Islet precursor cell (in vitro differentiated cells): Measurements from ENCODE around the gene CPO.
"Not testable (repeated sequence)": the region's sequence is repeated elsewhere in the genome, so short reads cannot be mapped to it uniquely, and the experiment has no call there.

Experiments used
- DNase-seq: peaks from one replicate; pipeline ENCODE4 v3.0.0-alpha.2; 2018

The CPO gene, protein sequence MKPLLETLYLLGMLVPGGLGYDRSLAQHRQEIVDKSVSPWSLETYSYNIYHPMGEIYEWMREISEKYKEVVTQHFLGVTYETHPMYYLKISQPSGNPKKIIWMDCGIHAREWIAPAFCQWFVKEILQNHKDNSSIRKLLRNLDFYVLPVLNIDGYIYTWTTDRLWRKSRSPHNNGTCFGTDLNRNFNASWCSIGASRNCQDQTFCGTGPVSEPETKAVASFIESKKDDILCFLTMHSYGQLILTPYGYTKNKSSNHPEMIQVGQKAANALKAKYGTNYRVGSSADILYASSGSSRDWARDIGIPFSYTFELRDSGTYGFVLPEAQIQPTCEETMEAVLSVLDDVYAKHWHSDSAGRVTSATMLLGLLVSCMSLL

DNA sequence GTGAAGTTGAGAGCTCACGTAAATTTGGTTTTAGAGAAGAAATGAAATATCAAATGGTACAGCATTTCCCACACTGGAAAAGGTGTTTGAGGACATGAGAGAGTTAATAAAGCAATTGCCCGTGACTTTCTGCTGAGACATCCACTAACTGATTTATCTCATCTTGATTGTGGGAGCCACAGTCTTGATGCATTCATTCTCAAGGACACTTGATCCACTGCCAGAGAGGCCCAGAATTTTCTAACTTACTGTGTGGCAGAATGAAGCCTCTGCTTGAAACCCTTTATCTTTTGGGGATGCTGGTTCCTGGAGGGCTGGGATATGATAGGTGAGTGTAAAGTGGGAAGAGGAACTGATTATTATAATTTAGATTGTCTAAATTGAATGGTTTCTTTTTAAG, at the start of gene CPO:
Gene CPO, plus strand, starts transcription at position 179 of the 400 bp plus-strand sequence. Its CDS starts 82 bp downstream, at position 261.
- DNase-seq: no peak

DNA sequence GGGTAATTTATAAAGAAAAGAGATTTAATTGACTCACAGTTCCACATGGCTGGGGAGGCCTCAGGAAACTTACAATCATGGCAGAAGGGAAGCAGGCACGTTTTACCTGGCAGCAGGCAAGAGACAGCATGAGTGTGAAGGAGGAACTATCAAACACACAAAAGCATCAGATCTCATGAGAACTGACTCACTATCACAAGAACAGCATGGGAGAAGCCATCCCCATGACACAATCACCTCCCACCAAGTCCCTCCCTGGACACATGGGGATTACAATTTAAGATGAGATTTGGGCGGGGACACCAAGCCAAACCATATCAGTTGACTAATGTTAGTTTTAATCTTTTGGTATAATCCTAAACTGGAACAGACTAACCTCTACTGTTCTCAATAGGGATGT, 49.1 kb upstream of the CPO start:
- no peak for DNase-seq

DNA sequence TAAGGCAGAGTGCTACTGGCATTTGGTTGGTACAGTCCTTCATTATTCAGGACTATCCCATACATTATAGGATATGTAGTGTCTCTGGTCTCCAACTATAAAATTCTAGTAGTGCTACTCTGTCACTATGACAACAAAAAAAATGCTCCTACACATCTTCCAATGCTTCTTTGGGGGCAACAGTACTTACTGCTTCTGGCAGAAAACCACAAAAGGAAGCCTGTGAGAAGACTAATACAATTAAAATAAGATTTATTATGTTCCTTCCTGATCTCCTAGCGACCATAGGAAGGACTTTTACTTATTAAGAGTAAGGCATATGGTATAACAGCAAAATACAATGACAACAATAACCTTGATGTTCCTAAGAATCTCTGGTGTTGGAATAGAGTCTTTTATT, 48.4 kb upstream of the CPO start:
- DNase-seq: no peak

DNA sequence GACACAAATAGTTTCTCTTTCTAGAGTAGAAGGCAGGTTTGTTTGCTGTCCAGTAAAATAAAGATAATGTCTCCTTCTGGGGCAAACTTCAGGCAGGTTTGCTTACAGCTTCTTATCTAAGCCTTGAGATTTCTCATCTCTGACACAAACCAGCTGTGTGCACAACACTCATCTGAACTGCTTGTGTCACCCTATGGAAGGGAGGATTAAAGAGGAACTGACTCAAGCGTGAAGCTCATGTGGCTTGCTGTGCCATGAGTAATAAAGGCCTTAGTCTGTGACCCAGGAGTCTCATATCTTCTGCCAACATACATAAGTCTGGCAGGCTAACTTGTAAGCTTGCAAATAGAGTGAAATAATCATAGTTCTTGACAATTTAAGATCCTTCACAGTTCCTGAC, 24.2 kb upstream of the CPO start:
- DNase-seq: no peak

DNA sequence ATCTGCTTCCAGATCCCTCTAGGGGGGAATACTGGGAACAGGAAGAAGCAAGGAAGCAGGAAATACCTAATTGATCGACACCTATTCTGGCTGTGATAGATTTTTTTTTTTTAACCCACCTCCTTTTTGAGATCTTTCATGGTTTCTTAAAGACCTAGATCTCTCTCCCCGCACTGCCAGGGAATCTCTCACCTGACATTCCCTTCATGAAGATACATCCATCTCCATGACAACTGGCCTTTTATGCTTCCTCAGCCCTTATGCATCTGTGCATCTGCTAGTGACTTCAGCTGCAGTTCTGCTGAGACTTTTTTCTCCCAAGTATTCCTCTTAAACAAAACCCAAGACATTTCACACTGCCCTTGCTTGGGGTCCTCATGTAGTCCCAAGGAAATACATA, 21.1 kb upstream of the CPO start:
- DNase-seq: no peak

DNA sequence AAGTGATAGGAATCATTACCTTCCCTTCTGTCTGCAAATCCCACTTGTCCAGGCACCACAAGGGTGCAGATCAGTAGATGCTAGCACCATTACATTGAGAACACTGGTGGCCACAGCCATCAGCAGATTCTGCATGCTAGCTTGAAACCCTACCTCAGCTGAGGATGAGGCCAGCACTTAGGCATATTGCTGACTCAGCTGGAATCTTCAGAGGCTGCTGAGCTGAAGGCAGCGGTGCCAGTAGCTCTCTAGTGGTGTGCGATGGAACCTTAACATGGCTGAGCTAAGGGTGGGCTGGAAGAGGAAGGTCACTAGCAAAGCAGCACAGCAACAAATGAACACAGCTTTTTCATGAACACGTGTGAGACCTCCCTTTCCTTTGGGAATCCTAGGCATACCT, 19.0 kb upstream of the CPO start:
- no peak for DNase-seq

DNA sequence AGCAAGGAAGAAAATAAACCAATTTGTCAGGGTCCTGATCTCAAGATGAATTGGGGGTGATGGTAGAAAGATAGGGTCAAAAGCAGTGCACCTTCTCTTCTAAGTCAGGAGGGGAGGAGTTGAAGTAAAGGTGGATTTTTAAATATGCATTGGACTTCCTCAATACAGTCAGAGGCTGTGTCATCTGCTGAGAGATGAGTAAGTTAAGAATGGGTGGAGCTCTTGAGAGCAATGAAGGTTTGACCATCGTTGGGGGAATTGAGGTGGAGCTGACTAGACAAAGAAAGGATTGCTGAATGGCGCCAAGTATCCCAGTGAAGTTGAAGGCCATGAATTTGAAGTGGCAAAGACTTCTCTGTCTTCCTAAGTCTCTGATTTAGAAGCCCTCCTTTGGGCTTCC, 18.4 kb upstream of the CPO start:
- no peak for DNase-seq

DNA sequence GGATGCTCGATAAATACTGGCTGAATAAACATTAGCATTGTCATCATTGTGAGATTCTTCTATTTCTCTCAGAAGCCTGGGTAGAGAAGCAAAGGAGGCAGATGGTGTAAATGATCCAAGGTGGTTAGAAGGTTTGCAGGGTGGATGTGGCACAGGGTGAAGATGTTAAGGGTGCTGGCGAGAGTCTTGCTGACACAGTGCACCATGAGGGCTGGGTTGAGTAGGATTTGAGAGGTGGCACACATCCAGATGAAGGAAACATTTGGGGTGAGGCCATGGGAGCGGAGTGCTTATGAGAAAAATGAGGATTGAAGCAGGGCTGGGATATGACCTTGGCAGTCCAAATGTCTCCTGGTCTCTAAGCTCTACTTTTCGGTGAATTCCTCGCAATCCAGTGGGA, 17.8 kb upstream of the CPO start:
- DNase-seq: no peak

DNA sequence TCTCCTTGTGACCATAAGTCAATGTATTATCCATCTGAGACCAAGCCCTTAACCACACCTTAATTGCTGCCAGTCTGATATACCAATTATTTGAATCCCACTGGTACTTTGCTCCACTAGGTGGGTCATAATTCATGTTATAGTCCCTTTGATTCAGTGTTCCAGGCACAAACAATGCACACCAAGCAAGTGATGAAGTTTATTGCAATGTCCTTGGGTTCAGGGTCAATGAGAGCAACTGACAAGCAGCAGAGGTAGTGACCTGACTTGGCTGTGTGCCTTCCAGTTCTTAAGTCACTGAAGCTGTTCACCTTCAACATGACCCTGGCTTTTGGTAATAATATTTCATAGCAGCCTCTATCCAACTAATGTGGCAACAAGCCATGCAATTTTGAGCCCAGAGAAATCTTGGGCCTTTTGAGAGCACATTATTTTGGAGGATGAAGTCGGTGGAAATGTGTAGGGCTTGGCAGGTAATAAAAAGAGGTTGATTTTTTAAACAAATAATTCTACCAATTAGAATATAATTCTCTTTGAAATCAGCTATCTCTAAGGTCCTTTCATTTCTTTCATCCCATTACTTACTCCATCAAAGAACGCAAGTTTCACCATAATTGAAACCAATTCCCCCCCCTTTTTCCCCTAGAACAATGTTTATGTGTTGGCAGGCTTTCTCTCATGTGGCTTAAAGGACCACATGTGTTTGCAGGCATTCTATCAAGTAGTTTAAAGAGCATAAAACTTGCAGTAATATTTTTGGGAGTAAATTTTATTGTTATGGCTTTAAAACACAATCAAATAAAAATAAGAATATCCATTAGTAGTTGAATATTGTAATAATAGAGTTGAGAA, 3.1 kb upstream of the CPO start:
- DNase-seq: no peak

DNA sequence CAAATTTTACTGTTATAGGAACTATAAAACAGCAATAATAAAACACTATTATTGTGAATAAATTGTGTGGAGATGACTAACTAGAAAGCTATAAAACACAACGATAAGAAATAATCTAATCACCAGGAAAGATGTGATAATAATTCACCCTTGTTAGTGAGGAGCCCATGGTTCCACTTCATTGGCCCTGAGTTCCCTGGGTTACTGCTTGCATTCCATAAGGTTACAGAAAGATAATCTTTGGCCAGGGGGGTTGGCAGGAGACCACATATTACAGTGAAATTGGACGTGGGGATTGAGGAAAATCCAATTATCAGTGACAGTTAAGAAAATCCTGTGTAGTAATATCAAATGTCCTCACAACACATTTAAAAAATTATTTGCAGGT, 2.5 kb upstream of the CPO start:
- DNase-seq: no peak

DNA sequence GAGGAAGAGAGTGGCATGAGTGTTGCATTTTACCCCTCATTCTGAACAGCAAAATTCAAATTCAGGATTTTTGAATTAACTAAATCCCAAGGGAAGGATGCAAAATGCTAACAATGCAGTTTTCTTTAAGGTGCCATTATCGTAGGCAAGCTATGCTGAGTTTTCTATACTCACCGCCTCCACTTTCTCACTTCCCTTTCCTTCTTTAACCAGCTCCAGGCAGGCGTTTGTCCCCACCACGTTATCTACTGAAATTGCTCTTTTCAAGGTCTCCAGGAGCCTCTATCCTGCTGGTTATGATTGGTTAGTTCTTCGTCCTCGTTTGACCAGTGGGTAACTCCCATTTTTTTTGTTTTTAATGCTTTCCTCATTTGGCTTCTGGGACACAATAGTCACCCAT, 1.8 kb upstream of the CPO start:
- DNase-seq: no peak

DNA sequence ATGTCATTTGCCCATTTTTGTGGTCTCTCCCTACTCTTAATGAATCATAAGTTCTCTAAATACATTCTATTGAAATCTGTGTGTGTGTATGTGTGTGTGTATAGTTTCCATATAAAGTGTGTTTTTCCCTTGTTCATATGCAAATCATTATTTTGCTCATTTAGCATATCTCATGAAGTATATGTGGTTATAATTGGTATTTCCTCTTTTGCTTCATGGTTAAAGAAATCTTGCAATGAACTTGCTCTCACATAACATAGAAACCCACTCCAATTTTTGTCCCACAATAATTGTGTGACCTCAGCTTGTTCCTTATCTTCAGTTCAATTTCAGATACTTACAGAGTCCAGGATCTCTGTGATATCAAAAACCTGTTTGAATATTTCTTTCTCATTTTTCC, 1.2 kb downstream of the CPO start:
- DNase-seq: no peak

DNA sequence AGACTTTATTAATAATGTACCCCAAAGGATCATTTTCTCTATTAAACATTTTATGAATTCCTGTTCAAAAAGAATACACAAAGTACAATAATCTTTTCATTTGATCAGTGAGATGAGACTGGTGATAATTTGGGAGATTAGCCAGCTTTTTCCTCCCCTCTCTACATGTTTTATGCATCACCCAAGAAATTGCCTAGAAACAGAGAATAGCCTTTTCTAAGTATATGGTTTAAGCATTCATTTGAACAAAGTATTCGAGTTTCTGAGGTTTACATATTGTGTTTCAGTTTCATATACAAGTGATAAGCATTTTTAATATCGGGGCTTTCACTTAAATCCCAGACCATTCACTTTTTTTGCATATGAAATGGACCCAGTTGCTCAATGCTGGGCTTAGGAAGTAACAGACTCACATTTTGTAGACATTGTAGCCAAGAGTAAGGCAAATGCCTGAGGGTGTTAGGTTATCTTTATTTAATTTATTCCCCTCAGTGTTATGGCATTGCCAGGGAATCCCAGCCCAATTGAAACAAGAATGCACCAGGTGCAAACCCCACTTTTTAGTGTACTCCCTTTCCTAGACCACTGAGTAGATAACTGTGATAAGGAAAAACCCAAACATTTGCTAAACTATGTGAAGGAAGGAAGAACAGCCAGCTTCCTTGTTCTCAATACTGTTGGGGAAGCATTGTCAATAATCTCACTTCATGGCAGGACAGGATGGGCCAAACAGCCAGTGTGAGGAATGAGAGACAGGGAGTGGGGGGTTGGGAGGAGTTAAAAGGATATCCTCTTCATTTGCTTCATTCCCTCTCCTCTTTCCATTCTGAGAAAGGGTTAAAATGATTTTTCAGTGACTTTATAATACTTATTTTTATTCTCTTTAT, 3.5 kb downstream of the CPO start:
- no peak for DNase-seq

DNA sequence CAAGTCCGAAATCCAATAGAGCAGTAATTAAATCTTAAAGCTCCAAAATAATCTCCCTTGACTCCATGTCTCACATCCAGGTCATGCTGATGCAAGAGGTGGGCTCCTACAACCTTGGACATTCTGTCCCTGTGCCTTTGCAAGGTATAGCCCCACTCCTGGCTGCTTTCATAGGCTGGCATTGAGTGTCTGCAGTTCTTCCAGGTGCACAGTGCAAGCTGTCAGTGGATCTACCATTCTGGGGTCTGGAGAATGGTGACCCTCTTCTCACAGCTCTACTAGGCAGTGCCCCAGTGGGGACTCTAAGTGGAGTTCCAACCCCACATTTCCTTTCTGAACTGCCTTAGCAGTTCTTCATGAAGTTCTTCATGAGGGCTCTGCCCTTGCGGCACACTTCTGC, 14.1 kb downstream of the CPO start:
- not testable (repeated sequence) for DNase-seq

DNA sequence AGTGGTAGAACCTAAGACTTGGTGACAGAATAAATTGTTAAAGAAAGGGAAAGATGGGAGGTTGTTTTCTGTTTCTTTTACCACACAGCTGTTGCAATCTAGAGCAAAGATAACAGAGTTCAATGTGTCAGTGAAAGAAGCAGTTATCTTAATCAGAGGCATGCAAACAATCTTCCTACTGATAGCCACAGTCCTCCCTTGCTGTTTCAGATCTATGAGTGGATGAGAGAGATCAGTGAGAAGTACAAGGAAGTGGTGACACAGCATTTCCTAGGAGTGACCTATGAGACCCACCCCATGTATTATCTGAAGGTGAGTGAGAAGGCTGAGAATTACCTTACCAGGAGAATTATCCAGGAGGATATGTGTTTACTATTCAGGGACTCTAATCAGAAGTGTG, 15.9 kb downstream of the CPO start:
- no peak for DNase-seq

DNA sequence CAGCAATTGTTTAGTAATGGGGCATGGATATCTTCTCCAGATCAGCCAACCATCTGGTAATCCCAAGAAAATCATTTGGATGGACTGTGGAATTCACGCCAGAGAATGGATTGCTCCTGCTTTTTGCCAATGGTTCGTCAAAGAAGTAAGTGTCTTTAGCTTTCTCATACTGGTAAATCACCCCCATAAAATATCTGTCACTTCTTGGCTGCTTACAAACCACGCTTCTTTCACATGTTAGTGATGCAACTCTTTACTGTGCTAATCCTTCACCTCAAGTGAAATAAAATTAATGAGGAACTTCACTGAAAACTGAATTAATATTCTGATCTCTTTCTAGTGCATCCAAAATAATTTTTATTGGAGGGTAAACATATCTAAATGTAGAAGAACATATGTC, 18.9 kb downstream of the CPO start:
- DNase-seq: no peak

DNA sequence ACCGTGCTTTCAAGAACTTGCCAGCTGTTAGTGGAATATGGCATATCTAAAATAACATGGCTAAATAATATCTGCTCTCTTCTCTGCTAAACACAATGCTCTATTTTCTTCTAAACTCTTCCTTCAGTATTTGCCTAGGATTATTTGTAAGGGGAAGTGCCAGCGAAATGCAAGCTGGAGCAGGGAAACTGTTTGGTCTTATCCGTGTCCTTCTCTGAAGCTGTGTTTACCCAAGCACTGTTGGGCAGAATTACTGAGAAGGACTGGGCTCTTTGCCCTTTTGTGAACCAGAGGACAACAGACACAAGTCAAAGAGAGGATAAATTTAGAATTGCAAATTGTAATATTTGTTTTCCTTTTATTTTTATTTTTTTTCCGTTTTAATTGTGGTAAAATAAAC, 23.6 kb downstream of the CPO start:
- DNase-seq: no peak

DNA sequence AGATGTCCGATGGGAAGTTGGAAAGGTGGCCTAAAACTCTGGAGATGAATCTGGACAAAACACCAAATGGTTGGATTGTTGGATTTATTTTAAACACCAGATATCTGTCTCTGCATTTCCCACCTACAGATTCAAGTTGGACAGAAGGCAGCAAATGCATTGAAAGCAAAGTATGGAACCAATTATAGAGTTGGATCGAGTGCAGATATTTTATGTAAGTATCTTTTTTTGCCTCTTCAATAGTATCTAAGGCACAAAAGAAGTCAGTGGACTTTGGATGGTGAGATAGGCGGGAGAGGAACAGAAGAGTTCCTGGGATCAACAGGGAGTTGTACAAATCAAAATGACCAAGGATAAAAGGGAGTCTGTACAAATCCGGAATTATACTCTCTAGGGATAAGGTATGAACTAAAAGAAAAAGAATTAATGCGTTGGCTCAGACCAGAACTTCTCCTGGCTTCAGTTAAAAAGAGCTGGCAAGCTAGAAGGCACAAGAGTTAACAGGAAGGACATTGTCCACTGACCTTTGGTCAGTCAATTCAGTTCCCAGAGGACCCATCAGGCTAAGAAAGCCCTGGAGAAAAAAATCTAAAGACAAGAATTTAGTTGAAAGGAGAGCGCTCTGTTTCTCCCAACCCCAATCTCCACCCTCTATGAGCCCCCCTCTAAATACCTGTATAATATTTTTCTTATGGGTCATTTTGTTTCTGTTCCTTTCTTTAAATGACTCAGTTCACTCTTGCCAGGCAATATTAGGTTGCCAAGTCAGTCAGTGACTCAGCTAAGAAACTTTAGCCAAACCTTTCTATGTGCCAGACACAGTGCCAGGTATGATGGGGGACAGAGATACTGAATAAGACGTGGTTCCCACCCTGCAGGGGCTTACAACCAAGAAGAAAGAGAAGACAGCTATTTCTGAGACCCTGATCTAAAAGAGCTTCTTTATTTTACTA, 29.1 kb downstream of the CPO start:
- no peak for DNase-seq

DNA sequence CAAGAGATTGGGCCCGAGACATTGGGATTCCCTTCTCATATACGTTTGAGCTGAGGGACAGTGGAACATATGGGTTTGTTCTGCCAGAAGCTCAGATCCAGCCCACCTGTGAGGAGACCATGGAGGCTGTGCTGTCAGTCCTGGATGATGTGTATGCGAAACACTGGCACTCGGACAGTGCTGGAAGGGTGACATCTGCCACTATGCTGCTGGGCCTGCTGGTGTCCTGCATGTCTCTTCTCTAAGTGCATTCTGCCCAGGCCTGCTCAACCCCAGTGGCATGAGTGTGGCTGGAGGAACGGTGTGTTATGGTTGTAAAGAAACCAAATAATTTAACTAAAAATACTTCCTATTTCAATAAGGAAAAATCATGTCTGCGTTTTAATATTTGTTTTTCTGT, 29.9 kb downstream of the CPO start:
- no peak for DNase-seq

DNA sequence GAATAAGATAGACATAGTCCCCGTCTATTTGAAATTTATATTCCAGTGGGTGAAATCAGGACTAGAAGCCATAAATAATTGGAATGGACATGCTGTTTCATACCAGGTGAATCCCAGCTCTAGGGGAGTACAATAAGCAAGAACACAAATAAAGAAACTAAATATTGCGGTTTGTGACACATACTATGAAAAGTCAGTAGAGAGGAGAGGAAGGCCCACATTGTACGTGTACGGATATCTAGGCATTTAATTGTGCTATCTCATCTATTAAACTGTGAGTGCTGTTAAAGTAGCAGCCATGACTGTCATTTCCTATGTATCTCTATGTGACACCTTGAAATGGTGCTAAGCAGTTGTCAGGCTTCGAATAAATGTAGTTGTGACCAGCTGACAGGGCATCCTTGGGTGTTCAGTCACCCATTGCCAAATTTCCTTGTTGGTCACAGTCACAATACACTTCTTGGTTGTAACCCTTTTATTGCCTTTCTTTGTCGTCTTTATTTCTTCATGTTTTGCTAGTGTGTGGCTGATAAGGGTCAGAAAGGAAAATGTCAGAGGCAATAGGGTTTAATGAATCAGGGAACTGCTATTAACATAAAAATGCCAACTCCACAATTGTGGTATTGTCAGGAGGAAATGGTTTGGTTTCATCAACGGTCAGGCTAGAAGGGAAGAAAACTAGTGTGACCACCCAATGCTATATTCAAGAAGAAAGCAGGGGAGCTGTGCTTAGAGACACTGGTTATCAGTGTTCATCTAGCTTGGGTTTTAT, 31.5 kb downstream of the CPO start:
- no peak for DNase-seq

DNA sequence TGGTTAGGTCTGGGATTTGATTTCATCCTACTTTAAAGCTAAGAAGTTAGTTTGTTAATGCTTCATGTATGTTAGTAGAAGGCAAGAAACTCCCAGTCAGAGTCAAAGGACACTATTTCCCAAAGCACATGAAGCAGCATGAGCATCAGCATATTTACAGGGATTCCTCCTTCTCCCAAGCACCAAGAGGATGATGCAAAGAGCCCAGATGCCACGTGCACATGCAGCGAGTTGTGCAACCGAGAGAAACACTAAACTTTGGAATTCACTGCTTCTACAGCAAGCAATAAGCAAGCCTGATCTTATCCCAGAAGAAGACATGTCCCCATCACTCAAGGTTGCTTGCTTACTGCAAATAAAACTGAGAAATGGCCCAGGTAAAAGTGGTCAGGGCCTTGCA, 32.5 kb downstream of the CPO start:
- DNase-seq: no peak
